ENCODE results near the gene PARP16.

Gene PARP16

DNA sequence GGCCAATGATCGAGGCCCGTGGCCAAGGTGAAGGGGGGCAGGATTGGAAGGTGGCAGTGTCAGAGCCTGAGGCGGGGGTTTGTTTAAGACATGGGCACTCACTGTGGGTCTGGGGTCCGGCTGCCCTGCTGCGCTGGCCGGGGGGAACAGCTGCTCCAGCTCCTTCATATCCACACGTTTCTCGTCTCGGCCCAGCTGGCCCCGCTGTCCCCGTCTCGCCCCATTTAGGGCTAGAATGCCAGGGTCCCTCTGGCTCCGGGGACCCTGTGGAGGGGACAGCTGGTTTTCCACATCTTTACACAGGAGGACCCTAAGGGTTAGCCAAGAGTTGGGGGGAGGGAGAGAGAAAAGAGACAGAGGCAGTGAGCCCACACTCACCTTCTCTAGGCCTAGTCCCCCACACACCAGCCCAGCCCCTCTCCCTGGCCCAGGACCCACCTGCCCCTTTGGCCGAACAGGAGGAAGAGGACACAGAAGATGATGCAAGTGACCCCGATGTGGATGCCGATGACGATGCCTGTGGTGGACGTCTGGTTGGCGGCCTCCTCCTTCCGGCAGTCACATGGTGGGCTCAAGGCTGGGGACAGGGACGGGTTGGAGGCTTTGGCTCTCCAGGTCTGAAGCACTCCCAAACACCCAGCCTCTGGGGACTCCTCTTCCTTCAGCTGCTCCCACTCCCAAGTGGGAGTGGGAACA is 42.8 kb upstream of the PARP16 start:
- H3K9me3 ChIP-seq (ENCODE audit: insufficient read depth, low read depth, low read length), result no peaks in the 10 kb centered on the region
- no peak overlapping the region for H3K27ac ChIP-seq (ENCODE audit: low read length)
- no peaks in the 10 kb centered on the region for H3K27me3 ChIP-seq (ENCODE audit: insufficient read depth, low read length)
- H3K4me3 ChIP-seq (ENCODE audit: low read length), result no peak overlapping the region
- peaks cover 29% of the 10 kb centered on the region; the same call in 1 of the 2 replicates for H3K36me3 ChIP-seq (ENCODE audit: insufficient read depth, low read depth, low read length)
- H3K9ac ChIP-seq (ENCODE audit: low read depth, low read length), result no peak overlapping the region
- H3K4me1 ChIP-seq (ENCODE audit: insufficient read depth, low read length), result peaks cover 12% of the 10 kb centered on the region; the same call in 1 of the 2 replicates

DNA sequence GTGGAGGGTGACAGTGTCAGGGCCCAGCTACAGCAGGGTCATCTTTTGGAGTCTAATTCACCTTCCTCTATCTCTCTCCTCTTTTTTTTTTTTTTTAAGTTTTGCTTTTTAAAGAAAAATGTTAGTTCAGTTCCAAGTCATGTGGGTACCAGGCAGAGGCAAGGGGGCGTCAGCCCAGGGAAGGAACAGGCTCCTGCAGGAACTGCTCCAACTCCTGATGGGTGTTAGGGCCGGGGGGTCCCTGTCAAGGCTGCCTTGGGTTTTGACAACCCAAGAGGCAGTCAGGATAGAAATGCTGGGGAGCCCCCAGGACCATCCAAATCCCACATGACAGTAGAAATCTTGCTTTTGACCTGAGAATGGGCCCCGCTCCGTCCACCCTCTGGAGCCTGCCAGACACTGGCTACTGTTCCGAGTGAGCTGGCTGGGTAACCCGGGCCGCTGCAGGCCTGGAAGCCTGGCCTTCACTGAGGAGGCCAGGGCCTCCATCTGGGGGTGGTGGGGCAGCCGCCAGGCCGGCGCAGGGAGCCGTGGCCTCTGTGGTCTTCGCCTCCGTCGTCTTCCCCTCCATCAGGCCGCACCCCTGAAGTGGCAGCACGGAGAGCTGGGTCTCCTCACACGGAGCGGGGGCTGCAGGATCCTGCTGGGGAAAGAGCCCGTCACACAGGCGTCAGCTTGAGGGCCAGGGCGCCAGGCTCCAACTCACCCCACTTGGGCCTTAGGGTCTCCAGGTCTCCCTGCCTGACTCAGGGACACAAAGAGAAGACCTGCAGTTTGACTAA is 42.0 kb upstream of the PARP16 start:
- Histone ChIP-seq H3K4me1 (ENCODE audit: insufficient read depth, low read length) (peaks cover 5% of the 10 kb centered on the region; the same call in 1 of the 2 replicates), H3K4me3 (ENCODE audit: low read length) (no peak overlapping the region), H3K36me3 (ENCODE audit: insufficient read depth, low read depth, low read length) (peaks cover 29% of the 10 kb centered on the region; the same call in 1 of the 2 replicates), H3K27me3 (ENCODE audit: insufficient read depth, low read length) (no peaks in the 10 kb centered on the region), H3K27ac (ENCODE audit: low read length) (no peak overlapping the region), H3K9ac (ENCODE audit: low read depth, low read length) (no peak overlapping the region), H3K9me3 (ENCODE audit: insufficient read depth, low read depth, low read length) (no peaks in the 10 kb centered on the region)

DNA sequence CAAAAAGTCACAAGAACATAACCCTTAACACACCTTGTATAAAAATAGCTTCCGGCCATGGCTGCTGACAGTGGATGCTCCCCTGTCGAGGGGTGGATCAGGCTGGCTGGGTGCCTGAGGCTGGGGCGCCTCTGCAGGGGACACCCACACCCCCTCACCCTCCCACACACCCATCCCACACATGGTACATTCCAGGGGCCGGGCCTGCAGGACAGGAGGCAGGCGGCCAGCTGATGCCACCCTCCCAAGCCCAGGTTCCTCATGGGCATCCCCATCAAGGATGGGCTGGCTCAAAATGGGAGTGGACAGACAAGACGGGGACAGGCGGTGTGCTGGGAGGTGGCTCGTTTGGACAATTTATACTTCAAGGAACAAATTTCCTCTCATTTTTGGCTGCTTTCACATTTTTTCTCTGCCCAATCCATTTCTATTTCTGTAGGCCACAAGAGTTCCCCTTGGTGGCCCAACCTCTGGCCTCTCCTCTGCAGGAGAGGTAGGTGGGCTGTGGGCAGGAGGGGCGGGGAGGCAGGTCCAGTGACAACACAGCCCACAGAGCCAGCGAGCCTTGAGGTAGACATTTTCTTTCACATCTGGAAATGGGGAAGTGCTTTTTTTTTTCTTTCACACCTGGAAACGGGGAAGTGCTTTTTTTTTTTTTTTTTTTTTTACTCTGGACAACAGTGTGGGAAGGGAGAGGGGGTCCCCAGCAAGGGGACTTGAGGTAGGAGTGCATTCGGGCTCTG is 41.1 kb upstream of the PARP16 start:
- Histone ChIP-seq H3K9me3 (ENCODE audit: insufficient read depth, low read depth, low read length) (no peaks in the 10 kb centered on the region), H3K4me1 (ENCODE audit: insufficient read depth, low read length) (no peaks in the 10 kb centered on the region), H3K27ac (ENCODE audit: low read length) (no peak overlapping the region), H3K36me3 (ENCODE audit: insufficient read depth, low read depth, low read length) (peaks cover 29% of the 10 kb centered on the region; the same call in 1 of the 2 replicates), H3K9ac (ENCODE audit: low read depth, low read length) (no peak overlapping the region), H3K4me3 (ENCODE audit: low read length) (no peak overlapping the region), H3K27me3 (ENCODE audit: insufficient read depth, low read length) (no peaks in the 10 kb centered on the region)

DNA sequence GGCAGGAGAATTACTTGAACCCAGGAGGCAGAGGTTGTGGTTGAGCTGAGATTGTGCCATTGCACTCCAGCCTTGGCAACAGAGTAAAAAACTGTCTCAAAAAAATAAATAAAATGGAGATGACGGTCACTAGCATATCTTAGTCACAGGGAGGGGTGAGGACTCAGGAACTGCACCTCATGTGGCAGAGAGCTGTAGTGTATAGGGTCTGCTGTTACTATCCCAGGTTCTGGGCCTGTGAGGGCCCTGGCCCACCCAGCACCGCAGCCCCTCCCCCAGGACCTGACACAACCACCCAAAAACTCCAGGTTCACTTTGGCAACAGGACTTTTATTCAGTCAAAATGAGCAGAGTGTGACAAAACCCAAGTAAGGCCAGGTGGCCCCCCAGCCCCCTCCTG is 40.1 kb upstream of the PARP16 start:
- no peak overlapping the region for H3K4me3 ChIP-seq (ENCODE audit: low read length)
- no peaks in the 10 kb centered on the region for H3K4me1 ChIP-seq (ENCODE audit: insufficient read depth, low read length)
- H3K9ac ChIP-seq (ENCODE audit: low read depth, low read length), result no peak overlapping the region
- H3K9me3 ChIP-seq (ENCODE audit: insufficient read depth, low read depth, low read length), result no peaks in the 10 kb centered on the region
- H3K27ac ChIP-seq (ENCODE audit: low read length), result no peak overlapping the region
- H3K27me3 ChIP-seq (ENCODE audit: insufficient read depth, low read length), result no peaks in the 10 kb centered on the region
- H3K36me3 ChIP-seq (ENCODE audit: insufficient read depth, low read depth, low read length), result peaks cover 24% of the 10 kb centered on the region; the same call in 1 of the 2 replicates

DNA sequence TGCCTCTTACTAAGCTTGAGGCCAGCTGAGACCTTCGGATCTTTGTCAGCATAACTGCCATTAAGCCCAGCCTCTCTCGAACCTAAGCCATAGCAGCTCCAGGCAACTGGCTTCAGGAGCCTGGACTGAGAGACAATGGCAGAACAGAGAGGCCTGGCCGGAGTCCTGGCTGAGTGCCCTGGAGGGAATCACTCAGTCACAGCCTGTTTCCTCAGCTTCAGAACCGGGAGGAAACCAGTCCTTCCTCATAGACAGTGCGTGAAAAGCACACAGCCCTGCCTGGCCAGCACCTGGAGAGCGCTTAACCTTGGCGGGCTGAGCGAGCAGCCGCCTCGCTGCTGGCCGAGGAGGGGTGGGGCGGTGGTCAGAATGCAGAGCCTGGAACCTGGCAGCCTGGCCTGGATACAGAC is 39.4 kb upstream of the PARP16 start:
- H3K9ac ChIP-seq (ENCODE audit: low read depth, low read length), result no peak overlapping the region
- no peaks in the 10 kb centered on the region for H3K4me1 ChIP-seq (ENCODE audit: insufficient read depth, low read length)
- H3K4me3 ChIP-seq (ENCODE audit: low read length), result no peak overlapping the region
- H3K36me3 ChIP-seq (ENCODE audit: insufficient read depth, low read depth, low read length), result peaks cover 17% of the 10 kb centered on the region; the same call in 1 of the 2 replicates
- no peaks in the 10 kb centered on the region for H3K9me3 ChIP-seq (ENCODE audit: insufficient read depth, low read depth, low read length)
- H3K27ac ChIP-seq (ENCODE audit: low read length), result no peak overlapping the region
- H3K27me3 ChIP-seq (ENCODE audit: insufficient read depth, low read length), result no peaks in the 10 kb centered on the region

DNA sequence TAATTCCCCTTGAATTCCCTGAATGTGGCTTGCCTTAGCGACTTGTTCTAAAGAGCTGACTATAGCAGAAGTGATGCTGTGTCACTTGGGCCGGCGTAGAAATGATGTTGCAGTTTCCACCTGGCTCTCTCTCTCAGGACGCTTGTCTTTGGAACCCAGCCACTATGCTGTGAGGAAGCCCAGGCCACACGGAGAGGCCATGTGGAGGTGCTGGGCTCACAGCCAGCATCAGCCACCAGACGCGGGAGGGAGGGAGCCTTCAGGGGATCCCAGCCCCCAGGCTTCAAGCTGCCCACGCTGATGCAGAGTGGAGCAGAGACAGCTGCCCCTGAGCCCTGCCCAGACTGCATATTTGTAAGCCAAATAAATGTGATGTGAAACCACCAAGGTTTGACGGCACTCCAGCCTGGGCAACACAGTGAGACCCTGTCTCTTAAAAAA is 36.4 kb upstream of the PARP16 start:
- Histone ChIP-seq H3K9ac (ENCODE audit: low read depth, low read length) (no peak overlapping the region), H3K27ac (ENCODE audit: low read length) (no peak overlapping the region), H3K36me3 (ENCODE audit: insufficient read depth, low read depth, low read length) (no peaks in the 10 kb centered on the region), H3K9me3 (ENCODE audit: insufficient read depth, low read depth, low read length) (no peaks in the 10 kb centered on the region), H3K4me3 (ENCODE audit: low read length) (no peak overlapping the region), H3K4me1 (ENCODE audit: insufficient read depth, low read length) (no peaks in the 10 kb centered on the region), H3K27me3 (ENCODE audit: insufficient read depth, low read length) (no peaks in the 10 kb centered on the region)

DNA sequence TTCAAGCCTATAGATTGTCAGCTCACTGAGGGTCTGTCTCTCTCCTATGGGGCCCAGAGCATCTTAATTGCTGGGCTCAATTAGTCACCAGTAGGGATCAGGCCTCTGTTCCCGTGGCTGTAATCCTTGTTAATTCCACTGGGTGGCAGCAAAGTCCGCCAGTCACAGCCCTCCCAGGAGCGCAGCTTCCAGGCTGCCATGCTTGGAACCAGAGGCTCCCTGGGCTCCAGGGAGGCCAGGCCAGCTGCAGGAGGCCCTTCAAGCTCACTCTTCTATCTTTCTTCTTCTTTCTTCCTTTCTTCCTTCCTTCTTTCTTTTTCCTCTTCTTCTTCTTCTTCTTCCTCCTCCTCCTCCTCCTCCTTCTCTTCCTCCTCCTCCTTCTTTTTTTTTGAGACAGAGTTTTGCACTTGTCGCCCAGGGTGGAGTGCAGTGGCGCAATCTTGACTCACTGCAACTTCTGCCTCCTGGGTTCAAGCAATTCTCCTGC is 32.2 kb upstream of the PARP16 start:
- Histone ChIP-seq H3K4me1 (ENCODE audit: insufficient read depth, low read length) (no peaks in the 10 kb centered on the region), H3K27me3 (ENCODE audit: insufficient read depth, low read length) (no peaks in the 10 kb centered on the region), H3K9me3 (ENCODE audit: insufficient read depth, low read depth, low read length) (no peaks in the 10 kb centered on the region), H3K36me3 (ENCODE audit: insufficient read depth, low read depth, low read length) (no peaks in the 10 kb centered on the region), H3K9ac (ENCODE audit: low read depth, low read length) (no peak overlapping the region), H3K27ac (ENCODE audit: low read length) (no peak overlapping the region), H3K4me3 (ENCODE audit: low read length) (no peak overlapping the region)

DNA sequence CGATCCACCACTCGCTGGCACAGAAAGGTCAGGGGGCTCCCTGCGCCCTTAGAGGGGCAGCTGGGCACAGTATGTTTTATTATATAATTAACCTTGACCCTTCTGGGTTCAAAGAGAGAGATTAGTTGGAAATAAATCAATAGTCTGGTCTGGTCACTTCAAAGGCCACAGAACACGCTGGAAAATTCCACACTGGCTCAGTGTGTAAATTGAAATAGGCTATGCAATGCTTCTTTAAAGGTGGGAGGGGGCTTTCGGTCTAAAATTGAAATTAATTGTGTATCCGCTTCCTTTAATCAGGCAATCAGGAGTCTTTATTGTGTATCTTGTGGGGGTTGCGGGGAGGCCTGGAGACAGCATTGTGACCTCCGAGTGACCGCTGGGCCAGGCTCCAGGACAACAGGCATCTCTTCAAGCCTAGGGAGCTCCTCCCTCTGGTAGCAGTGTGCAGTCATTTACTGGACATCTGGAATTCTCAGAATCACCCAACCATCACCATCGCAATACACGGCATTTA is 25.8 kb upstream of the PARP16 start:
- Histone ChIP-seq H3K27ac (ENCODE audit: low read length) (no peak overlapping the region), H3K9ac (ENCODE audit: low read depth, low read length) (no peak overlapping the region), H3K4me3 (ENCODE audit: low read length) (no peak overlapping the region), H3K4me1 (ENCODE audit: insufficient read depth, low read length) (peaks cover 6% of the 10 kb centered on the region; the same call in 1 of the 2 replicates), H3K9me3 (ENCODE audit: insufficient read depth, low read depth, low read length) (no peaks in the 10 kb centered on the region), H3K27me3 (ENCODE audit: insufficient read depth, low read length) (no peaks in the 10 kb centered on the region), H3K36me3 (ENCODE audit: insufficient read depth, low read depth, low read length) (no peaks in the 10 kb centered on the region)

DNA sequence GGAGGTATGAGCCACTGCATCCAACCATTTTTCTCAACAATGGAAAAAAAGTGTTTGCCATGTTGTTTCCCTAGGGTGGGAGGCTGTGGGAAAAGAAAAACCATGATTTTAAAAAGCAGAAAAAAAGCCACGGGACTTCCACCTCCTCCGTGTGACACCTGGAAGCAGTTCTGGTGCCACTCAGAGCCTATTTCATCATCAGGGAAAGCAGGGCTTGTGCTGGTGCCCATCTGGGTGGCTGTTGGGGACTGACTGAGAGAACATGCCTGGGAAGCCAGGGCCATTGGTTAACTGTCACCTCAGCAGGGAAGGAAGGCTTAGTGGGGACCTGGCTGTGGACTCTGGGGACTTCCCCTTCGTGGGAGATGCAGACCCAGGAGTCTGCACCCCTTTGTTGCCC is 25.1 kb upstream of the PARP16 start:
- Histone ChIP-seq H3K4me1 (ENCODE audit: insufficient read depth, low read length) (peaks cover 6% of the 10 kb centered on the region; the same call in 1 of the 2 replicates), H3K27ac (ENCODE audit: low read length) (no peak overlapping the region), H3K9me3 (ENCODE audit: insufficient read depth, low read depth, low read length) (no peaks in the 10 kb centered on the region)

DNA sequence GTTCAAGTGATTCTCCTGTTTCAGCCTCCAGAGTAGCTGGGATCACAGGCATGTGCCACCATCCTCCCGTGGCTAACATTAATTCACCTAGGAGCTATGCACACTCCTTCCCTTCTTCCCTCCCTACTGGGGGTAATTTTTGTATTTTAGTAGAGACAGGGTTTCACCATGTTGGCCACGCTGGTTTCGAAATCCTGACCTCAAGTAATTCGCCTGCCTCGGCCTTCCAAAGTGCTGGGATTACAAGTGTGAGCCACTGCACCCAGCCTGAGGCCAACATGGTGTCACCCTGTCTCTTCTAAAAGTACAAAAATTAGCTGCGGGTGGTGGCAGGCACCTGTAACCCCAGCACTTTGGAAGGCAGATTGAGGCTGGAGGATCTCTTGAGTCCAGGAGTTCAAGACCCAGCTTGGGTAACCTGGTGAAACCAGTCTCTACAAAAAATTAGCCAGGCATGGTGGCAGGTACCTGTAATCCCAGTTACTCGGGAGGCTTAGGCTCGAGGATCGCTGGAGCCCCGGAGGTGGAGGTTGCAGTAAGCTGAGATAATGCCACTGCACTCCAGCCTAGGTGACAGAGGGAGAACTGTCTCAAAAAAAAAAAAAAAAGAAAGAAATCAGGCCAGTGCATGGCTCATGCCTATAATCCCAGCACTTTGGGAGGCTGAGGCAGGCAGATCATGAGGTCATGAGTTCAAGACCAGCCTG is 23.9 kb upstream of the PARP16 start:
- Histone ChIP-seq H3K4me3 (ENCODE audit: low read length) (no peak overlapping the region), H3K27ac (ENCODE audit: low read length) (no peak overlapping the region), H3K9me3 (ENCODE audit: insufficient read depth, low read depth, low read length) (no peaks in the 10 kb centered on the region), H3K4me1 (ENCODE audit: insufficient read depth, low read length) (peaks cover 6% of the 10 kb centered on the region; the same call in 1 of the 2 replicates), H3K27me3 (ENCODE audit: insufficient read depth, low read length) (no peaks in the 10 kb centered on the region), H3K36me3 (ENCODE audit: insufficient read depth, low read depth, low read length) (no peaks in the 10 kb centered on the region), H3K9ac (ENCODE audit: low read depth, low read length) (no peak overlapping the region)

More for the DNA sequence above, 25.1 kb upstream of the PARP16 start:
- H3K27me3 ChIP-seq (ENCODE audit: insufficient read depth, low read length), result no peaks in the 10 kb centered on the region
- no peak overlapping the region for H3K9ac ChIP-seq (ENCODE audit: low read depth, low read length)
- H3K36me3 ChIP-seq (ENCODE audit: insufficient read depth, low read depth, low read length), result no peaks in the 10 kb centered on the region
- H3K4me3 ChIP-seq (ENCODE audit: low read length), result no peak overlapping the region
